ENCODE data around the gene RNF7.
A peak's percentile ranks its signal among the peaks of the same experiment; 100 is the strongest.
"Not testable (repeated sequence)": the region's sequence is repeated elsewhere in the genome, so short reads cannot be mapped to it uniquely, and the experiment has no call there.

RNF7 gene

DNA sequence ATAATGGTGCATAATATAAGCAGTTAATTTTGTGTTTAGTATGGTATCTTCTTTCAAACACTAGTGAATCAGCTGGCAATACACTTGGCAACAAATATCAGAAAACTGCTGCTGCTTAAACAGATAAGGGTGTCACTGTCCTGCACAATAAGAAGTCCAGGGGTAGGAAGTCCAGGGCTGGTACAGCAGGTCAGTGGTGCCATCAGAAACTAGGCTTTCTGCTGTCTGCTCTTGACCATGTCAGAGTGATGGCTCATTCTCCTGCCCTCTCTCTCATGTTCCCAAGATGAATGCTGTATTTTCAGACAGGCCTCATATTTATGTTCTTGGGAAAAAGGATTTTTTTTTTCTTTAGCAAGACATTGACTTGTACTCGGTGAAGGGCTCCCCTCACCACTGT lies 15.9 kb downstream of the RNF7 start:
- no peak for ATAC-seq
- Mint-ChIP-seq H3K9me3 (no peaks in the 10 kb centered on the region), H3K27ac (no peak overlapping the region), H3K4me3 (no peak overlapping the region), H3K27me3 (no peaks in the 10 kb centered on the region), H3K36me3 (no peaks in the 10 kb centered on the region), H3K4me1 (no peaks in the 10 kb centered on the region)

DNA sequence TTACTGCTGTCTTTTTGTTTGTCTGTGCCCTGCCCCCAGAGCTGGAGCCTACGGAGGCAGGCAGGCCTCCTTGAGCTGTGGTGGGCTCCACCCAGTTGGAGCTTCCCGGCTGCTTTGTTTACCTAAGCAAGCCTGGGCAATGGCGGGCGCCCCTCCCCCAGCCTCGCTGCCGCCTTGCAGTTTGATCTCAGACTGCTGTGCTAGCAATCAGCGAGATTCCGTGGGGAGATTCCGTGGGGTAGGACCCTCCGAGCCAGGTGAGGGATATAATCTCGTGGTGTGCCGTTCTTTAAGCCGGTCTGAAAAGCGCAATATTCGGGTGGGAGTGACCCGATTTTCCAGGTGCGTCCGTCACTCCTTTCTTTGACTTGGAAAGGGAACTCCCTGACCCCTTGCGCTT lies 24.5 kb downstream of the RNF7 start:
- not testable (repeated sequence) for ATAC-seq, H3K4me1 Mint-ChIP-seq, H3K9me3 Mint-ChIP-seq

DNA sequence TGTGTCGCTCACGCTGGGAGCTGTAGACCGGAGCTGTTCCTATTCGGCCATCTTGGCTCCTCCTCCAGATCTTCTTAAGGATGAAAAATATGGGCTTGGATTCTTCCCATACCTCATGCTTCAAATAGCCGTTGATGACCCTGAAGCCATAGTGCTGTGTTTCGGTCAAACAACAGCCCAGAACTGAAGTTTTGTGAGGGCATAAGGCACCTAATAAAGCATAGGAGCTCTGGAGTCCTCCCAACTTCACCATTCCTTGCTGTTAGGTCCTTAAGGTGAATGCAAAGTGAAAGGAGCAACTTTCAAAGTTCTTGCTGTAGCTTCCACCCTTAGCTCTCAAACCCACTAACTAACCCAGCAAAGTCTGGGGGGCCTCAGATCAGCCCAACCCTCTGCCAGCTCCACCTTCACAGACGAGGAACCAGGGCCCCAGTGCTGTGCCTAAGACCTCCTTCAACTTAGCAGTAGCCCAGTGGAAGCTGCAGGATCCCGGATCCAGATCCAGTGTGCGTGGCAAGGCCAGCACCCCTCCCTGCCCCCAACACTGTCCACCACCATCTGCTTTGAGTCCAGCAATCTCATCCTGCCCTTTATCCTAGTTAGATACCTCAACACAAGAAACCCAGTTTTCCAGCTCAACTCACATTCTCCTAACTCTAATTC lies 25.1 kb downstream of the RNF7 start, which contains the start of gene GRK7:
Gene GRK7, plus strand, starts transcription at position 321 of the 663 bp plus-strand sequence. CDS start 14,877 bp downstream, outside the sequence.
- Mint-ChIP-seq H3K36me3 (peaks cover 5% of the 10 kb centered on the region), H3K27me3 (no peaks in the 10 kb centered on the region), H3K27ac (no peak within 1 kb of the TSS), H3K4me1 (no peaks in the 10 kb centered on the region), H3K9me3 (no peaks in the 10 kb centered on the region), H3K4me3 (no peak within 1 kb of the TSS)
- ATAC-seq, result no peak

More for the DNA sequence above, 24.5 kb downstream of the RNF7 start:
- H3K4me3 Mint-ChIP-seq, H3K27me3 Mint-ChIP-seq, H3K36me3 Mint-ChIP-seq, H3K27ac Mint-ChIP-seq: not testable (repeated sequence)

DNA sequence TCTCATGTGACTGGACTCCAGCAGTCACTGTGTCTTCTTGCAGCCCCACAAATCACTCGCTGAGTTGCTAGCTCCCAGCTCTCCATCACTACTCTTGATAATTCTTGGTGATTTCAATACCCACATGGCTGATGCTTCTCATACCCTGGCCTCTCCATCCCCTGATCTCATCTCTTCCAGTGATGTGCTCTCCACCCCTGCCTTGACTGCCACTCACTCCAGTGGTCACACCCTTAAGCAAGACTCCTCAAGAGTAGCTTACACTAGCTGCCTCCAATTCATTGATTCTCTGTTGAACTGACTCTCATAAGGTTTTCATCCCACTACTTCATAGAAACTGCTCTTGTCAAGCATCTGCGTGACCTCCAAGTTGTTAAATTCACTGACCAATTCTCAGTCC lies 25.9 kb downstream of the RNF7 start:
- H3K27ac Mint-ChIP-seq, result no peak overlapping the region
- H3K36me3 Mint-ChIP-seq, result peaks cover 5% of the 10 kb centered on the region
- no peaks in the 10 kb centered on the region for H3K27me3 Mint-ChIP-seq

DNA sequence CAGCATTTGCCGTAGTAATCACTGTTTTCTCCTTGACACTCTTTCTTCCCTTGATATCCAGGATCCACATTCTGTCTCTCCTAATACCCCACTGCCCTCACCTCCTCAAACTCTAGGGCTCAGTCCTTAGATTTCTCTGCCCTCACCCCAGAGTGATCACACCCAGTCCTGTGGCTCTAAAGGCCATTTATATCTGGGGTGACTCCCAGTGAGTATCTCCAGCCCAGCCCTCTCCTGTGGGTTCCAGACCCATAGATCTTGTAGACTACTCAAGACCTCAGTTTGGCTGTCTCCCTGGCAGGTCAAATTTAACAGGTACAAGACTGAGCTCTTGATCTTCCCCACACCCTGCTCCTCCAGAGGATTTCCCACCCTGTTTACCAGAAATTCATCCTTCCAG lies 26.4 kb downstream of the RNF7 start:
- Mint-ChIP-seq H3K27ac (no peak overlapping the region), H3K4me3 (no peak overlapping the region), H3K4me1 (no peaks in the 10 kb centered on the region), H3K27me3 (no peaks in the 10 kb centered on the region), H3K36me3 (peaks cover 5% of the 10 kb centered on the region), H3K9me3 (no peaks in the 10 kb centered on the region)
- ATAC-seq, result no peak

More for the DNA sequence above, 25.9 kb downstream of the RNF7 start:
- no peak overlapping the region for H3K4me3 Mint-ChIP-seq
- ATAC-seq, result no peak
- H3K4me1 Mint-ChIP-seq, result no peaks in the 10 kb centered on the region
- H3K9me3 Mint-ChIP-seq, result no peaks in the 10 kb centered on the region

DNA sequence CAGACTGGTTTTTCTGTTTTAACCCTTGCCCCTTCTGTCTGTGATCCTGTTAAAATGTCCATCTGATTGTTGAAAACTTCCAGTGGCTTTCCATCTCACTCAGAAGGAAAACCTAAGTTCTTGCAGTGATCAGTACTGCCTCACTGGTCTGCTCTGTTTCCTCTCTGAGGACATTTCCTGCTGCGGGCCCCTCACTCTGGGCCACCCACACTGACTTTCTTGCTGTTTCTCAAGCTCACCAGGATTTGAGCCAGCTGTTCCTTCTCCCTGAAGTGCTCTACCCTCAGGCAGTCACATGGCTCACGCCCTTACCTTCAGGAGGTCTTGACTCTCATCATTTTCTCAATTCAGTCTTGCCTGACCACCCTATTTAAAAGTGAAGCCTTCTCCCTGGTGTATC lies 26.9 kb downstream of the RNF7 start:
- Mint-ChIP-seq H3K4me1 (no peaks in the 10 kb centered on the region), H3K27me3 (no peaks in the 10 kb centered on the region), H3K4me3 (no peak overlapping the region), H3K9me3 (no peaks in the 10 kb centered on the region), H3K27ac (no peak overlapping the region), H3K36me3 (peaks cover 5% of the 10 kb centered on the region)
- no peak for ATAC-seq

DNA sequence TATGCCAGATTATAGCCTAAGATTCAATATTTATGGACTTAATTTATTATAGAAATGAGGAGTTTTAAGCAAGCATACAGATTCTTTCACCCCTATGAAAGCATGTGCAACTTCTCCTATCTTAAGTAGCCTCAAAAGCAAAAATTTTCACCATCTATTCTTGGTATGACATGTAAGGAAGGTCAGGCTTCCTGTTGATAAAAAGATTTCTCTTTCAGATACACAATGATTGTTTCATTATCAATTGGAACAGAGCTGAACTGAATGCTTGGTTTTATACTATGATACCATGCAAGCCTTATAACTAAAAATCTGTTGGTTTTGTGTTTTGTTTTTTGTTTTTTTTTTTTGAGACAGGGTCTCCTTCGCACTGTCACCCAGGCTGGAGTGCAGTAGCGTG lies 29.0 kb downstream of the RNF7 start:
- ATAC-seq, result no peak
- Mint-ChIP-seq H3K36me3 (peaks cover 5% of the 10 kb centered on the region), H3K4me1 (no peaks in the 10 kb centered on the region), H3K27me3 (no peaks in the 10 kb centered on the region), H3K9me3 (no peaks in the 10 kb centered on the region), H3K4me3 (no peak overlapping the region), H3K27ac (no peak overlapping the region)

DNA sequence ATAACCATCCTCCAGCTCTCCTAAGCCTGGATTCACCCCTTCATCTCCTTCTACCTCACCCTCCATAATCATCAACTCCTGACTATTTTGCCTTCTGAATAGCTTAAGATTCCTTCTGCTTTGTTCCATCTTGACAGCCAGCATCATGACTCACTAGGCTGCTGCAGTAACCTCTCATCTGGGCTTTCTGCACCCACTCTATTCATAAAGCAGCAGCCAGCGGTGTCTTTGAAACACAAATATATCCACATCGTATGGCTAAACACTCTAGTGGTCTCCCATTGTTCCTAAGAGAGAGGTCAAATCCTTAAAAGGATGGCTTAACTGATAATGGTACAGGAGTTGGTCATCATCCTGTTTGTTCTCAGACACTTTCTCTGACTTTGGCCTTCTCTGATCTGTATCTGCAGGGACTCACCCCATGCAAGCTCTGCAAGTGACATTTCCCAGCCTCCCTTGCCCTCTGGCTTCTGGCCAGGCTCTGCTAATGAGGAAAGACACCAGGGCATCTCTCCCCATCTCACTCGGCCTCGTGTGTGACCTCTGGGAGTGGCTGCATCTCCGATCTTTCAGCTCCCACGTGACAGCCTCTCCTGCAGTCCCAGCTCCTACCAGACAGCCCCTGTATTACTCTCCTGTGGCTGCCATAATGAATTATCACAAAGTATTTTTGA lies 31.3 kb downstream of the RNF7 start:
- Mint-ChIP-seq H3K27ac (no peak overlapping the region), H3K4me3 (no peak overlapping the region), H3K27me3 (no peaks in the 10 kb centered on the region), H3K4me1 (no peaks in the 10 kb centered on the region), H3K36me3 (no peaks in the 10 kb centered on the region), H3K9me3 (no peaks in the 10 kb centered on the region)
- no peak for ATAC-seq

DNA sequence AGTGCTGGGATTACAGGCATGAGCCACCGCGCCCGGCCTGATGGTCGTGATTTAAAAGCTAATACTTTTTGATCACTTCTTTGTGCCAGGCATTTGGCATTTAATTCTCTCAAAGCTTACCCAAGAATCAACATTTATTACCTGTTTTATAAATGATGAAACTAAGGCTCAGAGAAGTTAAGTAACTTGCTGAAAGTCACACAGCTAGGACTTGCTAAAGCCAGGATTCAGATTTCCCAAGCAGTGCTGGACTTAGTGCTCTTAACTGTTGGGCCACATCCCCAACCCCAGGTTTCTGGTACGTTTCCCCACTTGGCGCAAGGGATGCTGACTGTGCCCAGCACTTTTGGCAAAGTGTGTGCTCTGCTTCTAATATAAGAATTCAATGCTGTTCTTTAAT lies 35.6 kb downstream of the RNF7 start:
- Mint-ChIP-seq H3K4me3 (no peak overlapping the region), H3K9me3 (no peaks in the 10 kb centered on the region), H3K27ac (no peak overlapping the region), H3K27me3 (no peaks in the 10 kb centered on the region), H3K36me3 (no peaks in the 10 kb centered on the region), H3K4me1 (no peaks in the 10 kb centered on the region)
- no peak for ATAC-seq

DNA sequence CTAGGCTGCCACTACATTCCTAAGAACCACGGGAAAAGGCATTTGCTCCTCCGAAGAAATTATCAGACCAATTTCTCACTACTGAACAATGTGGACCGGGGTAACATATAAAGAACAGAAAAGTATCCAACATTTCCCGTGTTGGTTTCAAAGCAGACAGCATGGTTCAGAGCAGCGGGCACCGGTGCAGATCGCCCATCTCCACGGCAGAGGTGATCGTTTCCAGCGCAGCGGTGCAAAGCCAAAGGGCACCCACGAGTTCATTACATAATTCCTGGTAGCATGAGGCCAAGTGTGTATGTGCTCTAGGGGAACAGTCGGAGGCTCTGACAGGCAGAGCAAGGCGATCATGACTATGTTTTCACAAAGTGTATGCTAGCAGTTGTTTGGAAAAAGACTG lies 38.3 kb downstream of the RNF7 start:
- Mint-ChIP-seq H3K27me3 (peaks cover 16% of the 10 kb centered on the region), H3K9me3 (peaks cover 3% of the 10 kb centered on the region), H3K27ac (no peak overlapping the region), H3K4me3 (no peak overlapping the region), H3K4me1 (no peaks in the 10 kb centered on the region), H3K36me3 (no peaks in the 10 kb centered on the region)
- ATAC-seq, result no peak

DNA sequence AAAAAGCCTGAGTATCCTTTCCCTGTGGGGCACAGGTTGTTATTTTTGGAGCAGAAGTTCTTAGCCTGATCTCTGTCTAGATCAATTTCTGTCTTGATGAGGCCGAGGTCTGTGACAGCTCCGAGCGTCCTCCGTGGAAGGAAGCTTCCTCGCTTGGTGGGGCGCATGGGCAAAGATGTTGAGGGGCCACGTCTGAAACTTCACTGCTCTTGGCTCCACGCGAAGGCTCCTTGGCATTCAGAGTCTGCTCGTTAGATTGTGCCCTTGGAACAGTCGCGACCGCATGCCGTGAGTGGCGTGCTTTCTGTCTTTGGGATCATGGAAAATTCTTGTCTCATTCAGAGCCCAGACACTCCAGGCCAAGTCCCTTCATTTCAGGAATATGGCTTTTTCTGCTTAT lies 38.8 kb downstream of the RNF7 start:
- peaks cover 3% of the 10 kb centered on the region for H3K9me3 Mint-ChIP-seq
- H3K27me3 Mint-ChIP-seq, result peaks cover 16% of the 10 kb centered on the region
- no peaks in the 10 kb centered on the region for H3K4me1 Mint-ChIP-seq
- H3K4me3 Mint-ChIP-seq, result no peak overlapping the region
- ATAC-seq, result no peak
- H3K27ac Mint-ChIP-seq, result no peak overlapping the region
- H3K36me3 Mint-ChIP-seq, result no peaks in the 10 kb centered on the region

DNA sequence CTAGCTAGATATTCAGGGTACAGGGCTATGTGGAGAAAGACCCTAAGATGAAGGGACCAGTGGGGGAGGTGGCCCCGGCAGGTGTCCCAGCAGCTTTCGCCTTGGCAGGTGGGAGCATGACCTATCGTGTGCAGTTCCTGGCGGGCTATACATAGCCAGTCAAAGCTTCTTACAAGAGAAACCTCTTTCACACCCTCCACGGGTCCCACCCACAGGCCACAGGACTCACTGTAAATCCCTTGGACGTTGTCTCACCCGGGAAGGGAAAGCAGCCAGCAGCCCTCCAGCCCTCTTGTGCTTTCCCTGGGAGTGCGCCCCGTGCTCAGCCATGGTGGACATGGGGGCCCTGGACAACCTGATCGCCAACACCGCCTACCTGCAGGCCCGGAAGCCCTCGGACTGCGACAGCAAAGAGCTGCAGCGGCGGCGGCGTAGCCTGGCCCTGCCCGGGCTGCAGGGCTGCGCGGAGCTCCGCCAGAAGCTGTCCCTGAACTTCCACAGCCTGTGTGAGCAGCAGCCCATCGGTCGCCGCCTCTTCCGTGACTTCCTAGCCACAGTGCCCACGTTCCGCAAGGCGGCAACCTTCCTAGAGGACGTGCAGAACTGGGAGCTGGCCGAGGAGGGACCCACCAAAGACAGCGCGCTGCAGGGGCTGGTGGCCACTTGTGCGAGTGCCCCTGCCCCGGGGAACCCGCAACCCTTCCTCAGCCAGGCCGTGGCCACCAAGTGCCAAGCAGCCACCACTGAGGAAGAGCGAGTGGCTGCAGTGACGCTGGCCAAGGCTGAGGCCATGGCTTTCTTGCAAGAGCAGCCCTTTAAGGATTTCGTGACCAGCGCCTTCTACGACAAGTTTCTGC lies 40.1 kb downstream of the RNF7 start:
- Mint-ChIP-seq H3K9me3 (peaks cover 3% of the 10 kb centered on the region), H3K27ac (no peak overlapping the region), H3K4me1 (no peaks in the 10 kb centered on the region), H3K27me3 (peaks cover 16% of the 10 kb centered on the region), H3K36me3 (no peaks in the 10 kb centered on the region), H3K4me3 (no peak overlapping the region)
- ATAC-seq, result peak; percentile 12

DNA sequence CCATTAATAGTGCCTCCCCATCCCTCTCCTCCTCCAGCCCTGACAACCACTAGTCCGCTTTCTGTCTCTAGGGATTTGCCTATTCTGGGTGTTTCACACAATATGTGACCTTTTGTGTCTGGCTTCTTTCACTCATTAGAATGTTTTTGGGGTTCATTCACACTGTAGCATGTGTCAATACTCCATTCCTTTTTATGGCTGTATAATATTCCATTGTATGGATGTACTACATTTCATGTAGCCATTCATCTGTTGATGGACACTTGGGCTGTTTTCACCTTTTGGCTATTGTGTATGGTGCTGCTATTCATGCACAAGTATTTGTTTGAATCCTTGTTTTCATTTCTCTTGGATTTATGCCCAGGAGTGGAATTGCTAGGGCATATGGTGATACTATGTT lies 41.6 kb downstream of the RNF7 start:
- Mint-ChIP-seq H3K4me3 (no peak overlapping the region), H3K4me1 (no peaks in the 10 kb centered on the region), H3K36me3 (no peaks in the 10 kb centered on the region), H3K9me3 (peaks cover 3% of the 10 kb centered on the region), H3K27me3 (peaks cover 16% of the 10 kb centered on the region), H3K27ac (no peak overlapping the region)
- no peak for ATAC-seq

DNA sequence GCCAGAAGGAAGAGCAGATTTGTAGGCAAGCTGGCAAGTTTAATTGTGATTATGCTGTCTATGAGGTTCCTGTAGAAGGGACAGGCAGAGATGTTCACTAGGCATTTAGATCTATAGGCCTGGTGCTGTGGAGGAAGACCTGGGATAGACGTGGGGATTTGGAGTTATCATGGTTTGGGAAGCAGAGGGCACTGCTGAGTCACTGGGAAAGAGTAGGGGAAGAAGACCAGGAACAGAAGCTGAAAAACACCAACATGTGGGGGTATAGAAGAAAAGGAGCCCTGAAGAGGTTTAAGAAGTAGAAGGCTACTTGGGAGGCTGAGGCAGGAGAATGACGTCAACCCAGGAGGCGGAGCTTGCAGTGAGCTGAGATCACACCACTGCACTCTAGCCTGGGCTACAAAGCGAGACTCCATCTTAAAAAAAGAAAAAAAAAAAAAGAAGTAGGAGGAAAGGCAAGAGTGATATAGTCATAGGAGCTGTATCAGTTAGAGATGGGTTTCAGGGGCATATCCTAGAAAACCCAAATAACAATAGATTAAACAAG lies 44.4 kb downstream of the RNF7 start:
- H3K27ac Mint-ChIP-seq, result no peak overlapping the region
- H3K9me3 Mint-ChIP-seq, result peaks cover 3% of the 10 kb centered on the region
- H3K27me3 Mint-ChIP-seq, result peaks cover 16% of the 10 kb centered on the region
- no peaks in the 10 kb centered on the region for H3K4me1 Mint-ChIP-seq
- H3K36me3 Mint-ChIP-seq, result no peaks in the 10 kb centered on the region
- ATAC-seq, result no peak
- H3K4me3 Mint-ChIP-seq, result no peak overlapping the region

DNA sequence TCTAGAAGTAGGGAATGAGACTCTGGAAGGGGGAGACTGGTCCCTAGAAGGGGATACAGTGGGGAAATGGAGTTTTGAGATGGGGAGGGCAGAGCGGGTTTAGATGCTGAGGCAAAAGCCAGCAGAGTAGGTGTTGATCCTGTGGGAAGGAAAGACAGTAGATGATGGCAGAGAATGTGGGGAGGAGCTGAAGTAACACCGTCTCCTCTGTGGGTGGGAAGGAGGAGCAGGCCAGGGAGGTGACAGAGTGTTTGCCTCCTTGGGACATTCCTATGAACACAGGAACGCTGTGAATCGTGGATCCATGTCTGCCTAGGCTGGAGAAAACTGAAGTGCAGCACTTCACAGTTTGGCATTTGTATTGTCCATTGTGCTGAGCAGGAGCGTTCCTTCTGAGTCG lies 45.5 kb downstream of the RNF7 start:
- H3K9me3 Mint-ChIP-seq, result peaks cover 3% of the 10 kb centered on the region
- no peak overlapping the region for H3K27ac Mint-ChIP-seq
- no peaks in the 10 kb centered on the region for H3K36me3 Mint-ChIP-seq
- no peak for ATAC-seq
- H3K4me3 Mint-ChIP-seq, result no peak overlapping the region
- peaks cover 16% of the 10 kb centered on the region for H3K27me3 Mint-ChIP-seq
- H3K4me1 Mint-ChIP-seq, result no peaks in the 10 kb centered on the region

All from stimulated activated memory B cell treated with anti-CD40 and anti-IgM and Interleukin-4, amounts not matched to agents 10 μg/mL and 1 μg/mL and 100 μg/mL, for 72 hours (primary cell).